Hepatocyte (in vitro differentiated cells): Measurements from ENCODE around the gene ITPA.

Source experiments
- CTCF ChIP-seq: fragments of 200-600 bp; sonication (generic); IDR thresholded peaks from 2 replicates; pipeline ENCODE4 v1.5.1; 2016; ENCODE audit warnings: antibody characterized with exemption, mild to moderate bottlenecking; ENCODE audit not compliant: poor library complexity
- EZH2 ChIP-seq: fragments of 200-600 bp; sonication (generic); IDR thresholded peaks from 2 replicates; pipeline ENCODE4 v1.6.1; 2016; ENCODE audit warnings: antibody characterized with exemption, mild to moderate bottlenecking, borderline replicate concordance
- EZH2phosphoT487 ChIP-seq: fragments of 200-600 bp; sonication (generic); IDR thresholded peaks from one replicate; pipeline ENCODE4 v1.6.1; 2018; ENCODE audit warnings: antibody characterized with exemption, mild to moderate bottlenecking, low read depth, moderate library complexity; ENCODE audit not compliant: unreplicated experiment, severe bottlenecking

GRCh38 chr20:3194617-3195280 is 14.5 kb upstream of the ITPA start:
- TF ChIP-seq CTCF (no peak), EZH2 (no peak), EZH2phosphoT487 (no peak)
